Fibroblast of the conjunctiva (primary cell): ENCODE data around the gene ZSCAN12.

Experiments
- DNase-seq: peaks from one replicate; pipeline ENCODE4 v3.0.0-alpha.2; 2010; ENCODE audit warnings: low read depth

The ZSCAN12 gene

GRCh38 chr6:28353981-28354676 lies 45.4 kb downstream of the ZSCAN12 start:
- no peak for DNase-seq

- no peak for DNase-seq
Measured at GRCh38 chr6:28353356-28353755, 46.2 kb downstream of the ZSCAN12 start.

- no peak for DNase-seq
Measured at GRCh38 chr6:28351493-28351925, 48.0 kb downstream of the ZSCAN12 start.

- no peak for DNase-seq
Measured at GRCh38 chr6:28351087-28351486, 48.5 kb downstream of the ZSCAN12 start.

- DNase-seq, result peak; percentile 43
Measured at GRCh38 chr6:28349892-28350737, 49.4 kb downstream of the ZSCAN12 start, which contains the start of gene ZKSCAN3. TSS of gene ZKSCAN3 (plus strand) at chr6:28349947. CDS start at chr6:28359587, 9,640 bp downstream.

GRCh38 chr6:28349344-28349891 lies 50.1 kb downstream of the ZSCAN12 start:
- DNase-seq, result no peak

GRCh38 chr6:28347119-28347518 lies 52.4 kb downstream of the ZSCAN12 start:
- no peak for DNase-seq

- DNase-seq, result no peak
Measured at GRCh38 chr6:28345201-28345600, 54.3 kb downstream of the ZSCAN12 start.

GRCh38 chr6:28343898-28344677 lies 55.5 kb downstream of the ZSCAN12 start:
- no peak for DNase-seq

GRCh38 chr6:28340310-28341095 lies 59.0 kb downstream of the ZSCAN12 start:
- DNase-seq, result no peak

GRCh38 chr6:28337121-28337520 lies 62.4 kb downstream of the ZSCAN12 start:
- DNase-seq, result no peak

- peak; percentile 6 for DNase-seq
Measured at GRCh38 chr6:28336284-28337120, 63.0 kb downstream of the ZSCAN12 start.

GRCh38 chr6:28335564-28336283 lies 63.8 kb downstream of the ZSCAN12 start, which contains the start of gene ZSCAN31:
TSS of gene ZSCAN31 (minus strand) at chr6:28336148. CDS start at chr6:28329683, 6,465 bp downstream.
- peak; percentile 97 for DNase-seq

GRCh38 chr6:28335040-28335563 lies 64.4 kb downstream of the ZSCAN12 start:
- DNase-seq, result no peak

GRCh38 chr6:28334286-28335039 lies 65.1 kb downstream of the ZSCAN12 start:
- DNase-seq, result no peak

GRCh38 chr6:28333599-28334018 lies 65.9 kb downstream of the ZSCAN12 start:
- no peak for DNase-seq

GRCh38 chr6:28333047-28333446 lies 66.5 kb downstream of the ZSCAN12 start:
- DNase-seq, result no peak

- no peak for DNase-seq
Measured at GRCh38 chr6:28330041-28330440, 69.5 kb downstream of the ZSCAN12 start.
